GM23338 (cell line): Measurements from ENCODE around the gene C1QL1. TPM values are rescaled to one million over a fixed set of nuclear protein-coding genes. Genes with fewer than 3 reads are reported as not detected.

Experiments used
- ATAC-seq: fragments of 200-7000 bp; cut with Tn5 transposase; 3 replicates; pipeline ENCODE4 v1.9.1; 2020
- DNase-seq: peaks from one replicate; pipeline ENCODE4 v3.0.0-alpha.2; 2015; ENCODE audit warnings: low spot score
- H2AFZ ChIP-seq: fragments of 200-600 bp; sonication (generic); 2 replicates; pipeline ENCODE4 v1.8.0; 2016; ENCODE audit warnings: antibody characterized with exemption, mild to moderate bottlenecking, moderate library complexity
- H3F3A ChIP-seq: fragments of 200-600 bp; sonication (generic); replicated peaks from 2 replicates; pipeline ENCODE4 v1.8.0; 2017; ENCODE audit warnings: antibody characterized with exemption, mixed run types, low read depth
- H3K27ac ChIP-seq: fragments of 200-600 bp; sonication (generic); 2 replicates; pipeline ENCODE4 v1.6.1; 2016; ENCODE audit warnings: low read depth
- H3K27me3 ChIP-seq: fragments of 200-600 bp; sonication (generic); 2 replicates; pipeline ENCODE4 v1.8.0; 2016; ENCODE audit warnings: mild to moderate bottlenecking, mixed run types, moderate library complexity; ENCODE audit not compliant: insufficient read depth
- H3K36me3 ChIP-seq: fragments of 200-600 bp; sonication (generic); 2 replicates; pipeline ENCODE4 v1.8.0; 2016; ENCODE audit warnings: mild to moderate bottlenecking; ENCODE audit not compliant: insufficient read depth
- H3K4me1 ChIP-seq: fragments of 200-600 bp; sonication (generic); 2 replicates; pipeline ENCODE4 v1.8.0; 2016; ENCODE audit warnings: mild to moderate bottlenecking, moderate library complexity; ENCODE audit not compliant: insufficient read depth
- H3K4me2 ChIP-seq: fragments of 200-600 bp; sonication (generic); 2 replicates; pipeline ENCODE4 v1.7.1; 2017; ENCODE audit warnings: mixed run types
- H3K4me3 ChIP-seq: fragments of 200-600 bp; sonication (generic); 2 replicates; pipeline ENCODE4 v1.6.1; 2016; ENCODE audit warnings: mixed run types
- H3K79me2 ChIP-seq: fragments of 200-600 bp; sonication (generic); replicated peaks from 2 replicates; pipeline ENCODE4 v1.8.0; 2017; ENCODE audit warnings: mild to moderate bottlenecking; ENCODE audit not compliant: insufficient read depth
- H3K9me2 ChIP-seq: fragments of 200-600 bp; sonication (generic); 2 replicates; pipeline ENCODE4 v1.8.0; 2017; ENCODE audit not compliant: insufficient read depth
- H4K20me1 ChIP-seq: fragments of 200-600 bp; sonication (generic); replicated peaks from 2 replicates; pipeline ENCODE4 v1.8.0; 2017; ENCODE audit warnings: mild to moderate bottlenecking; ENCODE audit not compliant: insufficient read depth
- H3K27ac Mint-ChIP-seq: 2 replicates; pipeline ENCODE4 v1.8.0; 2020; ENCODE audit warnings: inconsistent platforms, mild to moderate bottlenecking, moderate library complexity, mixed read lengths
- H3K27me3 Mint-ChIP-seq: 3 replicates; pipeline ENCODE4 v1.8.0; 2022; ENCODE audit warnings: low read depth, mild to moderate bottlenecking, moderate library complexity, mixed read lengths, inconsistent platforms; ENCODE audit not compliant: insufficient read depth, poor library complexity
- H3K36me3 Mint-ChIP-seq: 3 replicates; pipeline ENCODE4 v1.8.0; 2021; ENCODE audit warnings: low read depth, mild to moderate bottlenecking, inconsistent platforms, moderate library complexity, mixed read lengths
- H3K4me1 Mint-ChIP-seq: 3 replicates; pipeline ENCODE4 v1.8.0; 2020; ENCODE audit warnings: mild to moderate bottlenecking, inconsistent platforms, mixed read lengths
- H3K4me3 Mint-ChIP-seq: 3 replicates; pipeline ENCODE4 v1.8.0; 2021; ENCODE audit warnings: moderate library complexity, mild to moderate bottlenecking, inconsistent platforms, mixed read lengths
- H3K9me3 Mint-ChIP-seq: 3 replicates; pipeline ENCODE4 v1.8.0; 2020; ENCODE audit warnings: moderate library complexity, mild to moderate bottlenecking, inconsistent platforms, mixed read lengths
- CREB1 ChIP-seq: fragments of 250-450 bp; sonication (Bioruptor Pico); IDR thresholded peaks from 2 replicates; pipeline ENCODE4 v1.5.0; 2020; ENCODE audit warnings: low read depth, mild to moderate bottlenecking, moderate library complexity
- EZH2phosphoT487 ChIP-seq: fragments of 200-600 bp; sonication (generic); IDR thresholded peaks from one replicate; pipeline ENCODE4 v1.8.1; 2018; ENCODE audit warnings: antibody characterized with exemption; ENCODE audit not compliant: unreplicated experiment
- NANOG ChIP-seq: IDR thresholded peaks from 2 replicates; pipeline ENCODE4 v1.6.1; 2016; ENCODE audit warnings: antibody characterized with exemption, borderline replicate concordance
- POLR2AphosphoS5 ChIP-seq: IDR thresholded peaks from 2 replicates; pipeline ENCODE4 v1.6.1; 2016; ENCODE audit warnings: antibody characterized with exemption, low read depth
- ZNF114 ChIP-seq: fragments of 250-450 bp; sonication (Bioruptor Pico); IDR thresholded peaks from 2 replicates; pipeline ENCODE4 v1.5.0; 2020; ENCODE audit warnings: mild to moderate bottlenecking, moderate library complexity
- polyA plus RNA-seq: library from polyadenylated mRNA; unstranded; fragments of >200 nt; fragmentation: Nextera tagmentation; extraction: Ambion mirVana; gene quantifications from 2 replicates; pipeline ENCODE4 v1.2.1, GENCODE V29; 2016
- total RNA-seq: library from RNA; depleted of rRNA; stranded (reverse); fragments of >200 nt; shearing (Covaris generic); gene quantifications from 2 replicates; pipeline ENCODE4 v1.2.3, GENCODE V29; 2014
- TF ChIP-seq, protein P1 (sequence below): IDR thresholded peaks from one replicate; pipeline ENCODE4 v1.6.1; 2018; ENCODE audit warnings: antibody characterized with exemption; ENCODE audit not compliant: unreplicated experiment
- TF ChIP-seq, protein P2 (sequence below), 2 experiments: fragments of 200-600 bp in 1 of 2; sonication (generic) in 1 of 2; conservative IDR thresholded peaks; 2 replicates each; pipeline versions ENCODE4 v1.5.1 to v1.6.1; 2016 to 2017; ENCODE audit warnings: antibody characterized with exemption in 2 of 2, low read depth in 2 of 2, mild to moderate bottlenecking in 2 of 2, moderate library complexity in 1 of 2
- TF ChIP-seq, protein P3 (sequence below): fragments of 250-450 bp; sonication (Bioruptor Pico); IDR thresholded peaks from 2 replicates; pipeline ENCODE4 v1.5.0; 2020; ENCODE audit warnings: mild to moderate bottlenecking, moderate library complexity

C1QL1 gene
- total and polyA plus RNA-seq, 2 experiments from 2014 or later, result 4.3 to 14.4 TPM

DNA sequence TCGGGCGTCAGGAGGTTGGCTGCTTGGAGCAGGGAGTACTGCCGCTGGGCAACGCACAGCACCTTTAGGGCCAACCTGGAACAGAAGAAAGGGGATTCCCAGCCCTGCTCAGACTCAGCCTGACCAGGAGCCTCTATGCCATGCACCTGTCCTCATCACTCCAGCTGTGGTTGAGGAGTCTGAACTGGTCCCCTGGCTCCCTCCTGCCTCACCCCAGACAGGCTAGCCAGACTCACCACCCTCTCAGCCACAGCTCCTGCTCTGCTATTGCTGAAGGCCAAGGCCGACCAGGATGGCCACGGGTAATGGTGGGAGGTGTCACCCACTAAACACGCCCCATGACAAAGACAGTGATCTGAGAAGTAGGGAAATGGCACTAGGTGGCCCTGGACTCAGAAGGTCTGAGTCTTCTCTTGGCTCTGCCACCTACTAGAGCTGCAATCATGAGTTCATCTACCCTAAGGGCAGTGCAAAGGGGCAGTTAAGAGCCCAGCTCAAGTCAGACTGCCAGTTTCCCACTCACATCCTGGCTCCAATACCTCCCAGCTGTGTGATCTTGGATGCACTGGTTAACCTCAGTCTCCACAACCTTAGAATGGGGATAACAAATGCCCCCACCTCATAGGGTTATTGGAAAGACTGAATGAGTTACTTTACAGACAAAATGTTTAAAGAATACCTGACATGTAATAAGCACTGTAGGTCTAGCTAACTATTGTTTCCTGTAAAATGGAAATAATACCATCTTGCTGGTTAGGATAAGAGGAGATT lies 39.0 kb downstream of the C1QL1 start:
- H3K27ac ChIP-seq, result no peak overlapping the region
- no peak overlapping the region for H3K4me3 ChIP-seq
- peaks cover 1% of the 10 kb centered on the region; the same call in 2 of the 3 replicates for H3K4me1 Mint-ChIP-seq
- peaks cover 84% of the 10 kb centered on the region for H3K36me3 Mint-ChIP-seq
- H3K27ac Mint-ChIP-seq, result no peak overlapping the region
- peaks cover 3% of the 10 kb centered on the region; the same call in 1 of the 2 replicates for H4K20me1 ChIP-seq
- TF ChIP-seq CREB1 (CRISPR knock-in tag), result no peak
- H3K27me3 ChIP-seq, result no peaks in the 10 kb centered on the region
- no peak overlapping the region for H3K4me2 ChIP-seq
- H3K9me3 Mint-ChIP-seq, result no peaks in the 10 kb centered on the region
- no peaks in the 10 kb centered on the region for H3K4me1 ChIP-seq
- no peak for DNase-seq
- no peaks in the 10 kb centered on the region for H3K9me2 ChIP-seq
- H2AFZ ChIP-seq, result no peak overlapping the region
- H3K36me3 ChIP-seq, result peaks cover 41% of the 10 kb centered on the region
- H3K27me3 Mint-ChIP-seq, result peaks cover 2% of the 10 kb centered on the region
- H3K4me3 Mint-ChIP-seq, result no peak overlapping the region
- H3K79me2 ChIP-seq, result no peaks in the 10 kb centered on the region
- no peak for ATAC-seq
- 0 out of 2 replicates have a peak, but pooled peaks cover 7% of the 10 kb centered on the region for H3F3A ChIP-seq

GRCh38 chr17:44928136-44928535 lies 40.0 kb downstream of the C1QL1 start:
- Histone ChIP-seq H3K36me3 (peaks cover 40% of the 10 kb centered on the region), H3K27ac (no peak overlapping the region), H3K27me3 (no peaks in the 10 kb centered on the region), H3K4me3 (no peak overlapping the region), H3K79me2 (no peaks in the 10 kb centered on the region), H3K4me2 (no peak overlapping the region), H3K9me2 (no peaks in the 10 kb centered on the region), H3K4me1 (no peaks in the 10 kb centered on the region), H2AFZ (no peak overlapping the region), H3F3A (0 out of 2 replicates have a peak, but pooled peaks cover 10% of the 10 kb centered on the region), H4K20me1 (peaks cover 3% of the 10 kb centered on the region; the same call in 1 of the 2 replicates)
- DNase-seq (no peak), ATAC-seq (no peak)
- no peak overlapping the region for H3K4me3 Mint-ChIP-seq
- H3K4me1 Mint-ChIP-seq, result peaks cover 9% of the 10 kb centered on the region
- H3K36me3 Mint-ChIP-seq, result peaks cover 74% of the 10 kb centered on the region
- H3K9me3 Mint-ChIP-seq, result no peaks in the 10 kb centered on the region
- no peak overlapping the region for H3K27ac Mint-ChIP-seq
- peaks cover 2% of the 10 kb centered on the region for H3K27me3 Mint-ChIP-seq
- TF ChIP-seq, protein P1, sequence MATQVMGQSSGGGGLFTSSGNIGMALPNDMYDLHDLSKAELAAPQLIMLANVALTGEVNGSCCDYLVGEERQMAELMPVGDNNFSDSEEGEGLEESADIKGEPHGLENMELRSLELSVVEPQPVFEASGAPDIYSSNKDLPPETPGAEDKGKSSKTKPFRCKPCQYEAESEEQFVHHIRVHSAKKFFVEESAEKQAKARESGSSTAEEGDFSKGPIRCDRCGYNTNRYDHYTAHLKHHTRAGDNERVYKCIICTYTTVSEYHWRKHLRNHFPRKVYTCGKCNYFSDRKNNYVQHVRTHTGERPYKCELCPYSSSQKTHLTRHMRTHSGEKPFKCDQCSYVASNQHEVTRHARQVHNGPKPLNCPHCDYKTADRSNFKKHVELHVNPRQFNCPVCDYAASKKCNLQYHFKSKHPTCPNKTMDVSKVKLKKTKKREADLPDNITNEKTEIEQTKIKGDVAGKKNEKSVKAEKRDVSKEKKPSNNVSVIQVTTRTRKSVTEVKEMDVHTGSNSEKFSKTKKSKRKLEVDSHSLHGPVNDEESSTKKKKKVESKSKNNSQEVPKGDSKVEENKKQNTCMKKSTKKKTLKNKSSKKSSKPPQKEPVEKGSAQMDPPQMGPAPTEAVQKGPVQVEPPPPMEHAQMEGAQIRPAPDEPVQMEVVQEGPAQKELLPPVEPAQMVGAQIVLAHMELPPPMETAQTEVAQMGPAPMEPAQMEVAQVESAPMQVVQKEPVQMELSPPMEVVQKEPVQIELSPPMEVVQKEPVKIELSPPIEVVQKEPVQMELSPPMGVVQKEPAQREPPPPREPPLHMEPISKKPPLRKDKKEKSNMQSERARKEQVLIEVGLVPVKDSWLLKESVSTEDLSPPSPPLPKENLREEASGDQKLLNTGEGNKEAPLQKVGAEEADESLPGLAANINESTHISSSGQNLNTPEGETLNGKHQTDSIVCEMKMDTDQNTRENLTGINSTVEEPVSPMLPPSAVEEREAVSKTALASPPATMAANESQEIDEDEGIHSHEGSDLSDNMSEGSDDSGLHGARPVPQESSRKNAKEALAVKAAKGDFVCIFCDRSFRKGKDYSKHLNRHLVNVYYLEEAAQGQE, result no peak
- TF ChIP-seq ZNF114 (CRISPR knock-in tag) (no peak), NANOG (no peak), CREB1 (CRISPR knock-in tag) (no peak), POLR2AphosphoS5 (no peak), EZH2phosphoT487 (no peak)
- TF ChIP-seq, protein P2, sequence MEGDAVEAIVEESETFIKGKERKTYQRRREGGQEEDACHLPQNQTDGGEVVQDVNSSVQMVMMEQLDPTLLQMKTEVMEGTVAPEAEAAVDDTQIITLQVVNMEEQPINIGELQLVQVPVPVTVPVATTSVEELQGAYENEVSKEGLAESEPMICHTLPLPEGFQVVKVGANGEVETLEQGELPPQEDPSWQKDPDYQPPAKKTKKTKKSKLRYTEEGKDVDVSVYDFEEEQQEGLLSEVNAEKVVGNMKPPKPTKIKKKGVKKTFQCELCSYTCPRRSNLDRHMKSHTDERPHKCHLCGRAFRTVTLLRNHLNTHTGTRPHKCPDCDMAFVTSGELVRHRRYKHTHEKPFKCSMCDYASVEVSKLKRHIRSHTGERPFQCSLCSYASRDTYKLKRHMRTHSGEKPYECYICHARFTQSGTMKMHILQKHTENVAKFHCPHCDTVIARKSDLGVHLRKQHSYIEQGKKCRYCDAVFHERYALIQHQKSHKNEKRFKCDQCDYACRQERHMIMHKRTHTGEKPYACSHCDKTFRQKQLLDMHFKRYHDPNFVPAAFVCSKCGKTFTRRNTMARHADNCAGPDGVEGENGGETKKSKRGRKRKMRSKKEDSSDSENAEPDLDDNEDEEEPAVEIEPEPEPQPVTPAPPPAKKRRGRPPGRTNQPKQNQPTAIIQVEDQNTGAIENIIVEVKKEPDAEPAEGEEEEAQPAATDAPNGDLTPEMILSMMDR (conservative IDR thresholded peaks at IDR 0.05; ENCODE audit: low read depth in 2 of 2), result no peak
- TF ChIP-seq, protein P3, sequence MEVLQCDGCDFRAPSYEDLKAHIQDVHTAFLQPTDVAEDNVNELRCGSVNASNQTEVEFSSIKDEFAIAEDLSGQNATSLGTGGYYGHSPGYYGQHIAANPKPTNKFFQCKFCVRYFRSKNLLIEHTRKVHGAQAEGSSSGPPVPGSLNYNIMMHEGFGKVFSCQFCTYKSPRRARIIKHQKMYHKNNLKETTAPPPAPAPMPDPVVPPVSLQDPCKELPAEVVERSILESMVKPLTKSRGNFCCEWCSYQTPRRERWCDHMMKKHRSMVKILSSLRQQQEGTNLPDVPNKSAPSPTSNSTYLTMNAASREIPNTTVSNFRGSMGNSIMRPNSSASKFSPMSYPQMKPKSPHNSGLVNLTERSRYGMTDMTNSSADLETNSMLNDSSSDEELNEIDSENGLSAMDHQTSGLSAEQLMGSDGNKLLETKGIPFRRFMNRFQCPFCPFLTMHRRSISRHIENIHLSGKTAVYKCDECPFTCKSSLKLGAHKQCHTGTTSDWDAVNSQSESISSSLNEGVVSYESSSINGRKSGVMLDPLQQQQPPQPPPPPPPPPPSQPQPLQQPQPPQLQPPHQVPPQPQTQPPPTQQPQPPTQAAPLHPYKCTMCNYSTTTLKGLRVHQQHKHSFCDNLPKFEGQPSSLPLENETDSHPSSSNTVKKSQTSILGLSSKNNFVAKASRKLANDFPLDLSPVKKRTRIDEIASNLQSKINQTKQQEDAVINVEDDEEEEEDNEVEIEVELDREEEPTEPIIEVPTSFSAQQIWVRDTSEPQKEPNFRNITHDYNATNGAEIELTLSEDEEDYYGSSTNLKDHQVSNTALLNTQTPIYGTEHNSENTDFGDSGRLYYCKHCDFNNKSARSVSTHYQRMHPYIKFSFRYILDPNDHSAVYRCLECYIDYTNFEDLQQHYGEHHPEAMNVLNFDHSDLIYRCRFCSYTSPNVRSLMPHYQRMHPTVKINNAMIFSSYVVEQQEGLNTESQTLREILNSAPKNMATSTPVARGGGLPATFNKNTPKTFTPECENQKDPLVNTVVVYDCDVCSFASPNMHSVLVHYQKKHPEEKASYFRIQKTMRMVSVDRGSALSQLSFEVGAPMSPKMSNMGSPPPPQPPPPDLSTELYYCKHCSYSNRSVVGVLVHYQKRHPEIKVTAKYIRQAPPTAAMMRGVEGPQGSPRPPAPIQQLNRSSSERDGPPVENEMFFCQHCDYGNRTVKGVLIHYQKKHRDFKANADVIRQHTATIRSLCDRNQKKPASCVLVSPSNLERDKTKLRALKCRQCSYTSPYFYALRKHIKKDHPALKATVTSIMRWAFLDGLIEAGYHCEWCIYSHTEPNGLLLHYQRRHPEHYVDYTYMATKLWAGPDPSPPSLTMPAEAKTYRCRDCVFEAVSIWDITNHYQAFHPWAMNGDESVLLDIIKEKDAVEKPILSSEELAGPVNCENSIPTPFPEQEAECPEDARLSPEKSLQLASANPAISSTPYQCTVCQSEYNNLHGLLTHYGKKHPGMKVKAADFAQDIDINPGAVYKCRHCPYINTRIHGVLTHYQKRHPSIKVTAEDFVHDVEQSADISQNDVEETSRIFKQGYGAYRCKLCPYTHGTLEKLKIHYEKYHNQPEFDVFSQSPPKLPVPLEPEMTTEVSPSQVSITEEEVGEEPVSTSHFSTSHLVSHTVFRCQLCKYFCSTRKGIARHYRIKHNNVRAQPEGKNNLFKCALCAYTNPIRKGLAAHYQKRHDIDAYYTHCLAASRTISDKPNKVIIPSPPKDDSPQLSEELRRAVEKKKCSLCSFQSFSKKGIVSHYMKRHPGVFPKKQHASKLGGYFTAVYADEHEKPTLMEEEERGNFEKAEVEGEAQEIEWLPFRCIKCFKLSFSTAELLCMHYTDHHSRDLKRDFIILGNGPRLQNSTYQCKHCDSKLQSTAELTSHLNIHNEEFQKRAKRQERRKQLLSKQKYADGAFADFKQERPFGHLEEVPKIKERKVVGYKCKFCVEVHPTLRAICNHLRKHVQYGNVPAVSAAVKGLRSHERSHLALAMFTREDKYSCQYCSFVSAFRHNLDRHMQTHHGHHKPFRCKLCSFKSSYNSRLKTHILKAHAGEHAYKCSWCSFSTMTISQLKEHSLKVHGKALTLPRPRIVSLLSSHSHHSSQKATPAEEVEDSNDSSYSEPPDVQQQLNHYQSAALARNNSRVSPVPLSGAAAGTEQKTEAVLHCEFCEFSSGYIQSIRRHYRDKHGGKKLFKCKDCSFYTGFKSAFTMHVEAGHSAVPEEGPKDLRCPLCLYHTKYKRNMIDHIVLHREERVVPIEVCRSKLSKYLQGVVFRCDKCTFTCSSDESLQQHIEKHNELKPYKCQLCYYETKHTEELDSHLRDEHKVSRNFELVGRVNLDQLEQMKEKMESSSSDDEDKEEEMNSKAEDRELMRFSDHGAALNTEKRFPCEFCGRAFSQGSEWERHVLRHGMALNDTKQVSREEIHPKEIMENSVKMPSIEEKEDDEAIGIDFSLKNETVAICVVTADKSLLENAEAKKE (CRISPR knock-in tag), result no peak
